Measurements from ENCODE around the gene SMPDL3B. TPM values are rescaled to one million over a fixed set of nuclear protein-coding genes. Genes with fewer than 3 reads are reported as not detected.

The SMPDL3B gene, protein sequence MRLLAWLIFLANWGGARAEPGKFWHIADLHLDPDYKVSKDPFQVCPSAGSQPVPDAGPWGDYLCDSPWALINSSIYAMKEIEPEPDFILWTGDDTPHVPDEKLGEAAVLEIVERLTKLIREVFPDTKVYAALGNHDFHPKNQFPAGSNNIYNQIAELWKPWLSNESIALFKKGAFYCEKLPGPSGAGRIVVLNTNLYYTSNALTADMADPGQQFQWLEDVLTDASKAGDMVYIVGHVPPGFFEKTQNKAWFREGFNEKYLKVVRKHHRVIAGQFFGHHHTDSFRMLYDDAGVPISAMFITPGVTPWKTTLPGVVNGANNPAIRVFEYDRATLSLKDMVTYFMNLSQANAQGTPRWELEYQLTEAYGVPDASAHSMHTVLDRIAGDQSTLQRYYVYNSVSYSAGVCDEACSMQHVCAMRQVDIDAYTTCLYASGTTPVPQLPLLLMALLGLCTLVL
- polyA plus RNA-seq, result 10 to 100 TPM; 17.3 to 22.6 (median 19.2) TPM
- long read RNA-seq, donor 1, result 0 reads
- long read RNA-seq, donor 2, partial matches to known transcripts, result 0 of 3 reads
- long read RNA-seq, donor 2, other reads (novel, unspliced or antisense), result 0 of 3 reads
- long read RNA-seq, donor 3, partial matches to known transcripts, result 0 of 3 reads
- long read RNA-seq, donor 3, other reads (novel, unspliced or antisense), result 0 of 3 reads
- long read RNA-seq, donor 4, result 0 reads
- long read RNA-seq, donor 5, result 0 reads
- long read RNA-seq, donor 6, transcript SMPDL3B-202 (8 exons, 1,878 nt), result major isoform, 10 of 20 reads
- long read RNA-seq, donor 6, partial matches to known transcripts, result 10 of 20 reads
- long read RNA-seq, donor 6, other reads (novel, unspliced or antisense), result 0 of 20 reads
- long read RNA-seq, donor 7, result 0 reads
- long read RNA-seq, donor 8, result 0 reads
- long read RNA-seq, donor 9, partial matches to known transcripts, result 0 of 1 reads
- long read RNA-seq, donor 9, other reads (novel, unspliced or antisense), result 0 of 1 reads
- long read RNA-seq, donor 10, transcript SMPDL3B-202 (8 exons, 1,878 nt), result major isoform, 6 of 6 reads
- long read RNA-seq, donor 10, partial matches to known transcripts, result 0 of 6 reads
- long read RNA-seq, donor 10, other reads (novel, unspliced or antisense), result 0 of 6 reads

DNA sequence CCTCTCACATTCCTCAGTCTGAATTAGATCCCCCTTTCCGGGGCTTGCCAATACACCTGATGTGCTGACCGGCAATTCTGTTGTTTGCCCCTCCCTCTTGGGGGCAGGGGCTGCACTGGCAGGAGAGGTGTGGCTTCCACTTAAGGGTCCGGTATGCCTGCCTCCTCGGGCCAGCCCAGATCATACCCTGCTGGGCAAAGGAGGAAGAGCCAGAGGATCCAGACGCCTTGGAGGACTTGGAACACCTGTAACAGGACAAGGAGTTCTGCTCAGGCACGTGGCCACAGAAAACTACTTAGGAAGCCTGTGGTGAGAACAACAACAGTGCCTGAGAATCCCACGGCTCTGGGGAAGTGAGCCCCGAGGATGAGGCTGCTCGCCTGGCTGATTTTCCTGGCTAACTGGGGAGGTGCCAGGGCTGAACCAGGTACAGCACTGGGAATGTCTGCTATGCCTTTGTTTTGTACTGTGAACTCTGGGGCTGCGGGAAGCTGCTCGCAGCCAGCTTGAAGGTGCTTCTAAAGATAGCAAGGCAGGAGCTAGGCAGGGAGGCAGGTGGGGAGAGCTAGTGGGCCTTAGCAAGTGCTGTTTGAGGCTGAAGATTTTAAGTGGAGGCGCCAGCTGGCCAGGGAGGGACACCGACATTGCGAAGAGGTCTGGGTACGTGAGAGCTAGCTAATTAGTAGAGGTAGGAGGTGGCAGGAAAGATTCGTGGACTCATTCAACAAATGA is at the start of gene SMPDL3B:
SMPDL3B (plus strand) TSS at position 183 of the 732 bp plus-strand sequence; CDS start at position 367, 184 bp downstream.
- Histone ChIP-seq H3K4me3 (ENCODE audit: low read depth in 1 of 3, low read length in 3 of 3) (peak within 1 kb of the TSS in 2 of 3 donors; percentile 37 to 62), H3K4me1 (ENCODE audit: control insufficient read depth in 3 of 3, insufficient read depth in 2 of 3, low read depth in 1 of 3, low read length in 2 of 3) (no peaks in the 10 kb centered on the region), H3K27ac (ENCODE audit: low read depth in 1 of 3, low read length in 2 of 3) (peak within 1 kb of the TSS; percentile 59 to 69 (median 65)), H3K27me3 (ENCODE audit: control insufficient read depth in 3 of 3, insufficient read depth in 3 of 3, low read length in 3 of 3) (no peaks in the 10 kb centered on the region), H3K9me3 (ENCODE audit: control insufficient read depth in 2 of 2, insufficient read depth in 1 of 2, low read depth in 1 of 2, low read length in 1 of 2) (no peaks in the 10 kb centered on the region), H3K36me3 (ENCODE audit: control insufficient read depth in 3 of 3, insufficient read depth in 2 of 3, low read depth in 1 of 3, low read length in 3 of 3) (no peaks in the 10 kb centered on the region)
- 3 to 5% (median 5%) methylated on average over 16 of the region's 16 CpGs for WGBS, 3 donors
- FAIRE-seq (no peak), DNase-seq (peak; percentile 84 to 91)

DNA sequence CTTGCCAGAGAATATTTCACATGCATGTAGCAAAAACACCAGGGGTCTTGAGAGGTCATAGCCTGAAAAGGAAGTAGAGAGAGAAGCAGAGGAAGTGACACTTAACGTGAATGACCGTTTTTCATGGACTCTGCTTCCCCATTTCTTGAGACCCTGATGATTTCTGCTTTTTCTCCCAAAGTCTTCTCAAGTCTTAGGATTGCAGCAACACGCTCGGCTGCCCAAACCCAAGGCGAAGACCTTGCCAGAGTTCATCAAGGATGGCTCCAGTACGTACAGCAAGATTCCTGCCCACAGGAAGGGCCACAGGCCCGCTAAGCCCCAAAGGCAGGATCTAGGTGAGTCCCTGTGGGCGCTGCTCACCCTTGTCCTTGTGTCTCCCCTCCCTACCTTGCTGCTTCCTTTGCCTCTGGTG is 49.7 kb upstream of the SMPDL3B start:
- H3K4me3 ChIP-seq (ENCODE audit: low read depth in 1 of 3, low read length in 3 of 3), result no peak overlapping the region
- FAIRE-seq, result no peak
- H3K4me1 ChIP-seq (ENCODE audit: control insufficient read depth in 3 of 3, insufficient read depth in 2 of 3, low read depth in 1 of 3, low read length in 2 of 3), result no peaks in the 10 kb centered on the region
- peaks cover 0 to 38% (median 5%) of the 10 kb centered on the region in 3 donors for H3K36me3 ChIP-seq (ENCODE audit: control insufficient read depth in 3 of 3, insufficient read depth in 2 of 3, low read depth in 1 of 3, low read length in 3 of 3)
- WGBS, 3 donors, result 87 to 92% (median 88%) methylated on average over 8 of the region's 8 CpGs
- peak overlapping the region in 2 of 3 donors; percentile 13 to 74 for H3K27ac ChIP-seq (ENCODE audit: low read depth in 1 of 3, low read length in 2 of 3)
- no peaks in the 10 kb centered on the region for H3K9me3 ChIP-seq (ENCODE audit: control insufficient read depth in 2 of 2, insufficient read depth in 1 of 2, low read depth in 1 of 2, low read length in 1 of 2)
- no peaks in the 10 kb centered on the region for H3K27me3 ChIP-seq (ENCODE audit: control insufficient read depth in 3 of 3, insufficient read depth in 3 of 3, low read length in 3 of 3)
- DNase-seq, result no peak

DNA sequence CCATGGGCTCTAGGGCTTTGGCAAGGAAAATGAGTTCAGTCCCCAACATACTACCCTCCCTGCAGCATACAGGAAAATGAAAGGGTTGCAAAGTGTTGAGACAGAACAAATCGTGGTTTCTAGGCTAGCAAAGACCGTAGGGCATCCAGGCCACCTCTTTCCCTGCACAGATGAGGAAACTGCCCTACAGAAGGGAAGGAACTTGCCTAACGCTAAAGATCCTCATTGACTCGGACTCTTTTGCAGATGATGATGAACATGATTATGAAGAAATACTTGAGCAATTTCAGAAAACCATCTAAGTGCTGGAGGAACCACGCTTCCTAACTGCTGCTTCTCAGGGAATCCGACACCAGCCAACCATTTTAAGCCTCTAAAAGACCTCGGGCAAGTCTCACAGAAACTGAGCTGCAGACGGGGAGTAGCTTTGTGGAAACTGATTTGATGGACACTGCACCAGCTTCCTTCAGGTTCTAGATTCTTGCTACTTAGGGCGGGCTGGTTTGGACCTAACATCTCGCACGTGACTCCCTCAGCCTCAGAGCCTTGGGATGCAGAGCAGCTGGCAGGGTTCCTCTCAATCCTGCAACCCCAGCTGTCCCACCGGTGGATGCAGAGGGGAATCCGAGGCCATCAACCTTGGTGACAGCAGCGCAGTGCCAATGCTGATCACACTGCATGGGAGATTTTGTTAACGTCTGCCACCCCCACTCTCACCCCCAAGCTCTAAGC is 49.0 kb upstream of the SMPDL3B start:
- Histone ChIP-seq H3K4me1 (ENCODE audit: control insufficient read depth in 3 of 3, insufficient read depth in 2 of 3, low read depth in 1 of 3, low read length in 2 of 3) (no peaks in the 10 kb centered on the region), H3K27ac (ENCODE audit: low read depth in 1 of 3, low read length in 2 of 3) (peak overlapping the region in 2 of 3 donors; percentile 14 to 74), H3K9me3 (ENCODE audit: control insufficient read depth in 2 of 2, insufficient read depth in 1 of 2, low read depth in 1 of 2, low read length in 1 of 2) (no peaks in the 10 kb centered on the region), H3K27me3 (ENCODE audit: control insufficient read depth in 3 of 3, insufficient read depth in 3 of 3, low read length in 3 of 3) (no peaks in the 10 kb centered on the region), H3K36me3 (ENCODE audit: control insufficient read depth in 3 of 3, insufficient read depth in 2 of 3, low read depth in 1 of 3, low read length in 3 of 3) (peaks cover 0 to 38% (median 5%) of the 10 kb centered on the region in 3 donors), H3K4me3 (ENCODE audit: low read depth in 1 of 3, low read length in 3 of 3) (no peak overlapping the region)
- DNase-seq, result no peak
- WGBS, 3 donors, result 86 to 92% (median 90%) methylated on average over 15 of the region's 15 CpGs
- FAIRE-seq, result no peak

DNA sequence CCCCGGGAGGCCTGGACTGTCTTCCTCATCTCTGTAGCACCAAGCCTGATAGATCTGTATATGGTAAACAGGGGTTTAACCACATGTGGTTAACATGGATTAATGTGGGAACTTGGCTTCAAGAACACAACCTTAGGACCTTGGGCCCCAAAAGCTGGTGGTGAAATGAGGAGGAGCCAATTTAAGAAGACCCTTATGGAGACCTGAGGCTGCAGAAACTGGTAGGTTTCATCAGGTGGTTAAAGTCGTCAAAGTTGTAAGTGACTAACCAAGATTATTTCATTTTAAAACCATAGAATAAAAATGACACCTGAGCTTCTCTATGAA is 48.5 kb upstream of the SMPDL3B start:
- Histone ChIP-seq H3K27ac (ENCODE audit: low read depth in 1 of 3, low read length in 2 of 3) (peak overlapping the region in 2 of 3 donors; percentile 14 to 68), H3K4me3 (ENCODE audit: low read depth in 1 of 3, low read length in 3 of 3) (no peak overlapping the region), H3K9me3 (ENCODE audit: control insufficient read depth in 2 of 2, insufficient read depth in 1 of 2, low read depth in 1 of 2, low read length in 1 of 2) (no peaks in the 10 kb centered on the region), H3K36me3 (ENCODE audit: control insufficient read depth in 3 of 3, insufficient read depth in 2 of 3, low read depth in 1 of 3, low read length in 3 of 3) (peaks cover 0 to 38% (median 5%) of the 10 kb centered on the region in 3 donors), H3K27me3 (ENCODE audit: control insufficient read depth in 3 of 3, insufficient read depth in 3 of 3, low read length in 3 of 3) (no peaks in the 10 kb centered on the region), H3K4me1 (ENCODE audit: control insufficient read depth in 3 of 3, insufficient read depth in 2 of 3, low read depth in 1 of 3, low read length in 2 of 3) (no peaks in the 10 kb centered on the region)
- 75 to 86% (median 85%) methylated on average over 2 of the region's 2 CpGs for WGBS, 3 donors
- FAIRE-seq, result no peak
- no peak for DNase-seq

DNA sequence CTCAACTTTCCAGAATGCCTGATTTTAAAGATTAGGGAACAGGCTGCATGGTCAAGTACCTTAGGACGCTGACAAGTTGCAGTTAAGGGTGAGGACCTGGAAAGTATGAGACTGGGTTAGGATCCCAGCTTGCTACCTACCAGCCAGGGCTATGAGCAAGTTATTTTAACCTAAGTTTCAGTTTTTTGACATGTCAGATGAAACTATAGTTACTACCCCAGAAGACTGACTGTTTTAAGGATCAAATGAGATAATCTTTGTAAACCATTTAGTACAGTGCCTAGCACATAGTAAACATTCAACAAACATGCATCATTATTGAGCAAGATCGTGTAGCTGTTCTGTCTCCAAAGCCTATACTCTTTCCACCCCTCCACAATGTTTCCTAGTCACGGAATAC is 48.1 kb upstream of the SMPDL3B start:
- FAIRE-seq, result no peak
- WGBS, 3 donors, result 77 to 83% (median 77%) methylated on average over 3 of the region's 3 CpGs

DNA sequence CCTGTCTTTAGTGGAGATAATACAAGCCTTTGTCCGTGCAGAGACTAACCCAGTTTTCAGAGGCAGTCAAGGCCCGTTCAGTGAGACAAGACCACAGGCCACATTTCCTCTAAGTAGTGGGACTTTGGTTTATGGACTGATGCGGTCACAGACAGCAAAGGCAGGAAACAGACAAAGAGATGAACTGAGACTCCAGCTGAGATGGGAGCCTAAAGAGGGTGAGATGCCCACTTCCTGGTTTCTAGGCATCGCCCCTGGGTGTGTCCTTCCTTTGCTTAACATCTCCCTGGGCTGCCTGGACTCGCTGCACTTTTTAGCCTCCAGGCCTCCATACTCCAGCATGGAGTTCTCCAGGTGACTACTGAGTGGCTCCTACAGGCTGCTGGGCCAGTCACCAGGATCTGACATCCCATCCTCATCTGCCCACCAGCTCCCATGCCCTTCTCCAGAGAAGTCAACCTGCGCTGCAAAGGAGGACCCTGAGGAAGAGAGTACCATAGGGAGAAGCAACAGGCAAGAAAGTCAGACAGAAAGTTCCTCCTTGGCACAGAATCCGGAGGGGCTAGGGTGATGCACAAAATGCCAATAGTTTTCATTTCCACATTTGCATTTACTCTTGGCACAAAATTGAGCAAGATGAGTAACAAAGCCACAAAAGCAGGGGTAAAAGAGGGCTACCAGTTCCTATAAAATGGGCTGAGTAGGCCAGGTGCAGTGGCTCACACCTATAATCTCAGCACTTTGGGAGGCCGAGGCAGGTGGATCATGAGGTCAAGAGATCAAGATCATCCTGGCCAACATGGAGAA is 47.4 kb upstream of the SMPDL3B start:
- H3K27ac ChIP-seq (ENCODE audit: low read depth in 1 of 3, low read length in 2 of 3), result peak overlapping the region in 1 of 3 donors; percentile 43
- no peak for FAIRE-seq
- H3K36me3 ChIP-seq (ENCODE audit: control insufficient read depth in 3 of 3, insufficient read depth in 2 of 3, low read depth in 1 of 3, low read length in 3 of 3), result peaks cover 3 to 35% (median 5%) of the 10 kb centered on the region in 3 donors
- WGBS, 3 donors, result 58 to 81% (median 78%) methylated on average over 8 of the region's 8 CpGs
- no peaks in the 10 kb centered on the region for H3K27me3 ChIP-seq (ENCODE audit: control insufficient read depth in 3 of 3, insufficient read depth in 3 of 3, low read length in 3 of 3)
- H3K4me3 ChIP-seq (ENCODE audit: low read depth in 1 of 3, low read length in 3 of 3), result no peak overlapping the region
- peak in 1 of 2 donors; percentile 33 for DNase-seq
- no peaks in the 10 kb centered on the region for H3K9me3 ChIP-seq (ENCODE audit: control insufficient read depth in 2 of 2, insufficient read depth in 1 of 2, low read depth in 1 of 2, low read length in 1 of 2)
- no peaks in the 10 kb centered on the region for H3K4me1 ChIP-seq (ENCODE audit: control insufficient read depth in 3 of 3, insufficient read depth in 2 of 3, low read depth in 1 of 3, low read length in 2 of 3)

More for the DNA sequence above, 48.1 kb upstream of the SMPDL3B start:
- H3K9me3 ChIP-seq (ENCODE audit: control insufficient read depth in 2 of 2, insufficient read depth in 1 of 2, low read depth in 1 of 2, low read length in 1 of 2), result no peaks in the 10 kb centered on the region
- no peaks in the 10 kb centered on the region for H3K4me1 ChIP-seq (ENCODE audit: control insufficient read depth in 3 of 3, insufficient read depth in 2 of 3, low read depth in 1 of 3, low read length in 2 of 3)
- no peaks in the 10 kb centered on the region for H3K27me3 ChIP-seq (ENCODE audit: control insufficient read depth in 3 of 3, insufficient read depth in 3 of 3, low read length in 3 of 3)
- H3K36me3 ChIP-seq (ENCODE audit: control insufficient read depth in 3 of 3, insufficient read depth in 2 of 3, low read depth in 1 of 3, low read length in 3 of 3), result peaks cover 0 to 41% (median 5%) of the 10 kb centered on the region in 3 donors
- no peak for DNase-seq
- no peak overlapping the region for H3K4me3 ChIP-seq (ENCODE audit: low read depth in 1 of 3, low read length in 3 of 3)
- H3K27ac ChIP-seq (ENCODE audit: low read depth in 1 of 3, low read length in 2 of 3), result peak overlapping the region in 2 of 3 donors; percentile 16 to 43

DNA sequence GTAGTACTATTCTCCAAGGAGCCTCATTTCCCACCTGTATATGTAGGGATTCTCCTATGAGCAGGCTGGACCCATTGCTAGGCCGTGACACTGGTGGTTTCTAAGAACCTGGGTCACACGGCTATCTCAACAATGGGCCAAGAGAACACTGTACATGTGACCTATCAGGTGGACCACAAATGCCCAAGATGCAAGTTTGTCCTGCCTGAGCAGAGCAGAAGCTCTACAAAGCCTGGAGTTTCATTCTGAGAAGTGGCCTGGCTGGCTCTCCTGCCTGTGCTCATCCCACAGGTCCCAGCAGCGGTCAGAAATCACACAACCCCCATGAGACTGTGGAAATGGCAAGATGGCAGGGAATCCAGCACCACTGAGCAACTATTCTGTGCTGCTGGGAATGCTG is 45.3 kb upstream of the SMPDL3B start:
- H3K9me3 ChIP-seq (ENCODE audit: control insufficient read depth in 2 of 2, insufficient read depth in 1 of 2, low read depth in 1 of 2, low read length in 1 of 2), result no peaks in the 10 kb centered on the region
- WGBS, 3 donors, result 86 to 93% (median 89%) methylated on average over 3 of the region's 3 CpGs
- H3K27me3 ChIP-seq (ENCODE audit: control insufficient read depth in 3 of 3, insufficient read depth in 3 of 3, low read length in 3 of 3), result no peaks in the 10 kb centered on the region

More for the DNA sequence above, 45.3 kb upstream of the SMPDL3B start:
- Histone ChIP-seq H3K4me3 (ENCODE audit: low read depth in 1 of 3, low read length in 3 of 3) (no peak overlapping the region), H3K36me3 (ENCODE audit: control insufficient read depth in 3 of 3, insufficient read depth in 2 of 3, low read depth in 1 of 3, low read length in 3 of 3) (peaks cover 10 to 35% (median 12%) of the 10 kb centered on the region in 3 donors), H3K27ac (ENCODE audit: low read depth in 1 of 3, low read length in 2 of 3) (peak overlapping the region in 1 of 3 donors; percentile 38), H3K4me1 (ENCODE audit: control insufficient read depth in 3 of 3, insufficient read depth in 2 of 3, low read depth in 1 of 3, low read length in 2 of 3) (no peaks in the 10 kb centered on the region)
- DNase-seq (no peak), FAIRE-seq (no peak)

Data from small intestine (tissue), 16 donors.